ENCODE measurements around the gene ATG4D. TPM values are rescaled to one million over a fixed set of nuclear protein-coding genes. Genes with fewer than 3 reads are reported as not detected.
"Not testable (repeated sequence)": the region's sequence is repeated elsewhere in the genome, so short reads cannot be mapped to it uniquely, and the experiment has no call there.

Gene ATG4D
- total RNA-seq, 1 donor from 2014 or later = 48.7 TPM

DNA sequence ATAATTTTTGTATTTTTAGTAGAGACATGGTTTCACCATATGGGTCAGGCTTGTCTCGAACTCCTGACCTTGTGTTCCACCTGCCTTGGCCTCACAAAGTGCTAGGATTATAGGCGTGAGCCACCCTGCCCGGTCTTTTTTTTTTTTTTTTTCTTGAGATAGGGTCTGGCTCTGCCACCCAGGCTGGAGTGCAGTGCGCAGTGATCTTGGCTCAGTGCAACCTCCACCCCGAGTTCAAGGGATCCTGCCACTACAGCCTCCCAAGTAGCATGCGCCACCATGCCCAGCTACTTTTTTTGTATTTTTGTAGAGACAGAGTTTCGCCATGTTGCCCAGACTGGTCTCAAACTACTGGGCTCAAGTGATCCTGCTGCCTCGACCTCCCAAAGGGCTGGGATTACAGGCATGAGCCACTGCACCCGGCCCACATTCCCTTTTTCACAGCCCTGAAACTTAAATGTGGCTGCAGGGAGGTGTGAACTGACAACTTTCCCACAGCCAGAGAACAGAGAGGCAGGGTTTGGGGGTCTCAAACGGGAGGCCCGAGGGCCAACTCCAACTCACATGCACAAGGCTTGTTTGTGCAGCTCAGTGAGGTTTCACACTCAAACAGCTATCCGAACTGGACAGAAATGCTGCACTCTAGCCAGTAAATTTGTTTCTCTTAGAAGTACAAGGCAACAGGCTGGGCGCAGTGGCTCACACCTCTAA is 22.1 kb upstream of the ATG4D start:
- intact Hi-C loops (cut with micrococcal nuclease) = no loop called here
- H3K27me3 ChIP-seq (ENCODE audit: low read depth) = peaks cover 62% of the 10 kb centered on the region
- DNase-seq = no peak
- H3K4me1 ChIP-seq = peaks cover 23% of the 10 kb centered on the region
- no peak overlapping the region for H3K4me3 ChIP-seq
- H3K36me3 ChIP-seq = no peaks in the 10 kb centered on the region
- no peak overlapping the region for H3K27ac ChIP-seq (replicated peaks)
- H3K9me3 ChIP-seq (replicated peaks) = no peaks in the 10 kb centered on the region
- TF ChIP-seq, protein P1, sequence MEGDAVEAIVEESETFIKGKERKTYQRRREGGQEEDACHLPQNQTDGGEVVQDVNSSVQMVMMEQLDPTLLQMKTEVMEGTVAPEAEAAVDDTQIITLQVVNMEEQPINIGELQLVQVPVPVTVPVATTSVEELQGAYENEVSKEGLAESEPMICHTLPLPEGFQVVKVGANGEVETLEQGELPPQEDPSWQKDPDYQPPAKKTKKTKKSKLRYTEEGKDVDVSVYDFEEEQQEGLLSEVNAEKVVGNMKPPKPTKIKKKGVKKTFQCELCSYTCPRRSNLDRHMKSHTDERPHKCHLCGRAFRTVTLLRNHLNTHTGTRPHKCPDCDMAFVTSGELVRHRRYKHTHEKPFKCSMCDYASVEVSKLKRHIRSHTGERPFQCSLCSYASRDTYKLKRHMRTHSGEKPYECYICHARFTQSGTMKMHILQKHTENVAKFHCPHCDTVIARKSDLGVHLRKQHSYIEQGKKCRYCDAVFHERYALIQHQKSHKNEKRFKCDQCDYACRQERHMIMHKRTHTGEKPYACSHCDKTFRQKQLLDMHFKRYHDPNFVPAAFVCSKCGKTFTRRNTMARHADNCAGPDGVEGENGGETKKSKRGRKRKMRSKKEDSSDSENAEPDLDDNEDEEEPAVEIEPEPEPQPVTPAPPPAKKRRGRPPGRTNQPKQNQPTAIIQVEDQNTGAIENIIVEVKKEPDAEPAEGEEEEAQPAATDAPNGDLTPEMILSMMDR (IDR thresholded peaks at IDR 0.05; ENCODE audit: borderline replicate concordance) = no peak

DNA sequence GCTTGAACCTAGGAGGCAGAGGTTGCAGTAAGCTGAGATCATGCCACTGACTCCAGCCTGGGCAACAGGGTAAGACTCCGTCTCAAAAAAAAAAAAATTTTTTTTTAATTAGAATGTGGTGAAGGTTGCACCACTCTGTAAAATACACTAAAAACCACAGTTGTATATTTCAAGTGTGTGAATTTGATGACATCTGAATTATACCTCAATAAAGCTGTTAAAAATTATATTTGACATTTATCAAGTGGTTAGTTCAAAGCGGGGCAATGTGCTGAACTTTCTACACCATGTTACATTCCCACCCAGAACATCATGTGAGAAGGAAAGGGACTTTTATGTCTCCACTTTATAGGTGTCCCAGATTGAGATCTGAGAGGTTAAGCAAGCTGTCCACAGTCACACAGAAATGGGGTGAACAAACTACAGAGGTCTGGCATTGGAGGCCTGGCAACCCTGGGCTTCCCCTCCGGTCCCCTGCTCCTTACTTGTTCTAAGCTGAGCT is 20.5 kb upstream of the ATG4D start:
- TF ChIP-seq, protein P1 (IDR thresholded peaks at IDR 0.05; ENCODE audit: borderline replicate concordance) = no peak
- Histone ChIP-seq H3K27me3 (ENCODE audit: low read depth) (peaks cover 46% of the 10 kb centered on the region), H3K27ac (replicated peaks) (no peak overlapping the region), H3K9me3 (replicated peaks) (no peaks in the 10 kb centered on the region), H3K36me3 (no peaks in the 10 kb centered on the region), H3K4me3 (no peak overlapping the region), H3K4me1 (peaks cover 8% of the 10 kb centered on the region)
- DNase-seq = no peak
- intact Hi-C loops (cut with micrococcal nuclease) = no loop called here

DNA sequence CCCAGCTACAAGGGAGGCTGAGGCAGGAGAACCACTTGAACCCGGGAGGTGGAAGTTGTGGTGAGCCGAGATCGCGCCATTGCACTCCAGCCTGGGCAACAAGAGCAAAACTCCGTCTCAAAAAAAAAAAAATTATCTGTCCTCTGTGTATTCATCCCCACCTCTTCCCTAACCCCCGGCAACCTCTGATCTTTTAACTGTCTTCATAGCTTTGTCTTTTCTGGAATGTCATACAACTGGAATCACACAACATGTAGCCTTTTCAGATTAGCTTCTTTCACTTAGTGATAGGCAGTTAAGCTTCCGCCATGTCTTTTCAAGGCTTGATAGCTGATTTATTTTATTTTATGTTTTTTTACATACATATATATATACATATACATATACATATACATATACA is 18.1 kb upstream of the ATG4D start:
- peaks cover 22% of the 10 kb centered on the region for H3K27me3 ChIP-seq (ENCODE audit: low read depth)
- TF ChIP-seq, protein P1 (IDR thresholded peaks at IDR 0.05; ENCODE audit: borderline replicate concordance) = no peak
- H3K4me3 ChIP-seq = no peak overlapping the region
- H3K36me3 ChIP-seq = no peaks in the 10 kb centered on the region
- H3K27ac ChIP-seq (replicated peaks) = no peak overlapping the region
- intact Hi-C loops (cut with micrococcal nuclease) = no loop called here
- DNase-seq = no peak
- H3K4me1 ChIP-seq = no peaks in the 10 kb centered on the region
- H3K9me3 ChIP-seq (replicated peaks) = no peaks in the 10 kb centered on the region

DNA sequence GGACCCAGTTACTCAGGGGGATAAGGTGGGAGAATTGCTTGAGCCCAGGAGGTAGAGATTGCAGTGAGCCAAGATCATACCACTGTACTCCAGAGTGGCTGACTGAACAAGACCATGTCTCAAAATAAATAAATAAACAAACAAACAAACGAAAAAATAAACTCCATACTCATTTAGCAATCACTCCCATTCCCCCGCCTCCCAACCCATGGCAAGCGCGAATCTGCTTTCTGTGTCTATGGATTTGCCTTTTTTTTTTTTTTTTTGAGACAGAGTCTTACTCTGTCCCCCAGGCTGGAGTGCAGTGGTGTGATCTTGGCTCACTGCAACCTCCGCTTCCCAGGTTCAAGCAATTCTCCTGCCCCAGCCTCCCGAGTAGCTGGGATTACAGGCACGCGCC is 16.8 kb upstream of the ATG4D start:
- DNase-seq; H3K27ac ChIP-seq (replicated peaks); H3K27me3 ChIP-seq (ENCODE audit: low read depth); H3K4me3 ChIP-seq; H3K9me3 ChIP-seq (replicated peaks); intact Hi-C loops (cut with micrococcal nuclease); H3K4me1 ChIP-seq; H3K36me3 ChIP-seq: not testable (repeated sequence)

DNA sequence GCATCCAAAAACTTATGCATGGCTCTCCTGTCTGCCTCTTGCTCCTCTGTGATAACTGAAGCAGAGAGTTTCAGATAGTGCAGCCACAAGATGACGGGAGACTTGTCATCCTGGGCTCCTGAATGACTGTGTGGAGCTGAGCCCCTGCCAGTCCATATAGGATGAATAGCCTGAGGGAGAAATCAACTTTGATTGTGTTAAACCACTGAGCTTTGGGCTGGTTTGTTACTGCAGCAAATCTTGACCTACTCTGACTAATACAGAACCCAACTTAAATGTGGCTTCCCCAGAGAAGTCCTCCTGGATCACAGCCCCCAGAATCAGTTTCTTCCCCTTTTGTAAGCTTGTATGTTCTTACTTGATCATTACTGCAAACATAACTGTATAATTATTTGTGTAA is 11.2 kb upstream of the ATG4D start:
- H3K9me3 ChIP-seq (replicated peaks) = no peaks in the 10 kb centered on the region

More for the DNA sequence above, 11.2 kb upstream of the ATG4D start:
- H3K27ac ChIP-seq (replicated peaks) = peak overlapping the region; percentile 76
- intact Hi-C loops (cut with micrococcal nuclease) = no loop called here
- H3K27me3 ChIP-seq (ENCODE audit: low read depth) = peaks cover 7% of the 10 kb centered on the region
- H3K4me3 ChIP-seq = no peak overlapping the region
- no peaks in the 10 kb centered on the region for H3K36me3 ChIP-seq
- peaks cover 2% of the 10 kb centered on the region for H3K4me1 ChIP-seq
- DNase-seq = no peak
- TF ChIP-seq, protein P1 (IDR thresholded peaks at IDR 0.05; ENCODE audit: borderline replicate concordance) = no peak

Measured in left ventricle myocardium inferior (tissue), 1 donor.